Heart right ventricle (tissue), 16 donors: ENCODE results near the gene SLC26A8. TPM values are rescaled to one million over a fixed set of nuclear protein-coding genes. Genes with fewer than 3 reads are reported as not detected.
A peak's percentile ranks its signal among the peaks of the same experiment; 100 is the strongest.

Experiments
- ATAC-seq, 8 donors: fragments of 200-7000 bp; cut with Tn5 transposase; one replicate each; pipeline ENCODE4 v1.9.1; 2020; ENCODE audit warnings: mild to moderate bottlenecking in 8 of 8, moderate library complexity in 8 of 8, moderate number of reproducible peaks in 1 of 8
- DNase-seq, 2 donors: peaks; one replicate each; pipeline ENCODE4 v3.0.0-alpha.2; 2020
- H3K27ac ChIP-seq, 10 donors: fragments of 200-600 bp; sonication (generic) in 2 of 10; one replicate each; pipeline versions ENCODE4 v1.5.0 to v1.8.0; 2020 to 2022; ENCODE audit warnings: mild to moderate bottlenecking in 3 of 10
- H3K27me3 ChIP-seq, 7 donors: fragments of 200-600 bp; one replicate each; pipeline ENCODE4 v1.8.0; 2021 to 2022; ENCODE audit warnings: mild to moderate bottlenecking in 2 of 7
- H3K36me3 ChIP-seq, 9 donors: fragments of 200-600 bp; sonication (generic) in 1 of 9; one replicate each; pipeline versions ENCODE4 v1.5.0 to v1.8.0; 2020 to 2022; ENCODE audit warnings: mild to moderate bottlenecking in 2 of 9
- H3K4me1 ChIP-seq, 9 donors: fragments of 200-600 bp; sonication (generic) in 1 of 9; one replicate each; pipeline versions ENCODE4 v1.5.0 to v1.8.0; 2020 to 2022; ENCODE audit warnings: mild to moderate bottlenecking in 4 of 9
- H3K4me3 ChIP-seq, 10 donors: fragments of 200-600 bp; sonication (generic) in 2 of 10; one replicate each; pipeline versions ENCODE4 v1.5.0 to v1.8.0; 2020 to 2022; ENCODE audit warnings: mild to moderate bottlenecking in 7 of 10, moderate library complexity in 2 of 10
- H3K9me3 ChIP-seq, 11 donors: fragments of 200-600 bp in 10 of 11; sonication (generic) in 2 of 11; one replicate each; pipeline versions ENCODE4 v1.5.0 to v1.8.0; 2013 to 2022; ENCODE audit warnings: mild to moderate bottlenecking in 2 of 11, control low read depth in 1 of 11, moderate library complexity in 1 of 11
- CTCF ChIP-seq, 9 donors: fragments of 200-600 bp; sonication (generic) in 2 of 9; IDR thresholded peaks; one replicate each; pipeline versions ENCODE4 v1.5.0 to v1.8.0; 2021 to 2022; ENCODE audit warnings: antibody characterized with exemption in 9 of 9, mild to moderate bottlenecking in 5 of 9, moderate library complexity in 1 of 9
- WGBS, 2 donors: extraction: QIAGEN DNeasy Blood & Tissue Kit; methylation state at CpG; one replicate each; pipeline ENCODE4 v1.1.7; 2013; ENCODE audit warnings: inconsistent platforms in 1 of 2; 5-methylcytosine and 5-hydroxymethylcytosine counted together
- intact Hi-C, 10 donors: fragments of 100-400 bp; cut with DNase I; formaldehyde crosslinking; loops; one replicate each; pipeline versions ENCODE4 v1.11.1 to v1.14.2; 2022
- polyA plus RNA-seq, 2 donors: library from polyadenylated mRNA; stranded (reverse); fragments of 200-250 nt; gene quantifications; one replicate each; pipeline ENCODE4 v1.2.3, GENCODE V29; 2013
- total RNA-seq, 10 donors: library from RNA; stranded (reverse); fragmentation: NEBNext Ultra II Directional in 3 of 10; extraction: Animal tissue kit (Norgen Biotek cat#: 25700) in 3 of 10; gene quantifications; one replicate each; pipeline versions ENCODE4 v1.2.1 to v1.2.4, GENCODE V29; 2021 to 2023
- donor health status: Arrhythmogenic right ventricular cardiomyopathy.
- donor health status: ischemic (EF 13 %, LVEDD 7.1; RV severe dilation, severe dysfunction).
- donor health status: healthy with polysubstance abuse.
- donor health status: DM: no; HTN: yes; CAD: no.
- donor health status: DM: no; HTN: no; CAD: no.
- donor health status: ischemic (EF 25% LVEDD 6.9; RV normal size, moderate dysfunction).
- donor health status: ischemic (EF 25% LVEDD 5.7; RV mildly dilated, moderate dysfunction).
- donor health status: healthy.
- donor health status: DM: yes; HTN: yes; CAD: no.
- donor health status: Ischemic cardiomyopathy.
- donor health status: ischemic (EF 35%, LVEDD 5.7; RV mildly dilated, moderate dysfunction).
- donor health status: nonischemic (EF 11% LVEDD 7.7; RV severe dilation, severe dysfunction).
- donor health status: DM: yes; HTN: yes; CAD: no.
- donor health status: PGD.
- donor health status: ischemic (EF 29% LVEDD 5.4; RV normal size, mild dysfunction).
- donor health status: nonischemic (EF 23%, LVEDD 6.1; RV moderate dilation, normal function).

SLC26A8 gene
- total and polyA plus RNA-seq, 12 donors, result 0.03 to 0.11 (median 0.10) TPM; not detected in 6

- H3K27ac ChIP-seq, result peak overlapping the region in 1 of 10 donors; percentile 69
- H3K9me3 ChIP-seq, result no peaks in the 10 kb centered on the region
- peaks cover 0 to 25% (median 7%) of the 10 kb centered on the region in 7 donors for H3K27me3 ChIP-seq
- no peak overlapping the region for H3K4me3 ChIP-seq
- H3K36me3 ChIP-seq, result no peaks in the 10 kb centered on the region
- H3K4me1 ChIP-seq, result peaks cover 0 to 16% (median 0%) of the 10 kb centered on the region in 9 donors
- no peak for TF ChIP-seq CTCF (IDR thresholded peaks at IDR 0.05)
- ATAC-seq, result no peak
- 89 to 91% methylated on average over 11 of the region's 11 CpGs for WGBS, 2 donors
- intact Hi-C loops, result no loop called here
- DNase-seq, result no peak
Measured at GRCh38 chr6:36019167-36019566, 5.3 kb downstream of the SLC26A8 start.

GRCh38 chr6:36018339-36018738 is 6.1 kb downstream of the SLC26A8 start:
- peak overlapping the region in 1 of 10 donors; percentile 69 for H3K27ac ChIP-seq
- 66 to 89% methylated on average over 2 of the region's 2 CpGs for WGBS, 2 donors
- no peaks in the 10 kb centered on the region for H3K36me3 ChIP-seq
- H3K4me3 ChIP-seq, result no peak overlapping the region
- no peaks in the 10 kb centered on the region for H3K9me3 ChIP-seq
- H3K27me3 ChIP-seq, result peaks cover 0 to 17% (median 6%) of the 10 kb centered on the region in 7 donors
- DNase-seq, result no peak
- no peak for TF ChIP-seq CTCF (IDR thresholded peaks at IDR 0.05)
- peaks cover 0 to 14% (median 0%) of the 10 kb centered on the region in 9 donors for H3K4me1 ChIP-seq
- intact Hi-C loops, result no loop called here
- no peak for ATAC-seq

GRCh38 chr6:36015666-36016065 is 8.8 kb downstream of the SLC26A8 start:
- DNase-seq, result no peak
- H3K4me3 ChIP-seq, result no peak overlapping the region
- no peak for TF ChIP-seq CTCF (IDR thresholded peaks at IDR 0.05)
- no peak overlapping the region for H3K27ac ChIP-seq
- WGBS, 2 donors, result 78 to 81% methylated on average over 4 of the region's 4 CpGs
- H3K36me3 ChIP-seq, result no peaks in the 10 kb centered on the region
- intact Hi-C loops, result no loop called here
- H3K4me1 ChIP-seq, result peaks cover 0 to 14% (median 0%) of the 10 kb centered on the region in 9 donors
- H3K9me3 ChIP-seq, result no peaks in the 10 kb centered on the region
- peaks cover 0 to 14% (median 0%) of the 10 kb centered on the region in 7 donors for H3K27me3 ChIP-seq
- ATAC-seq, result no peak

- TF ChIP-seq CTCF (IDR thresholded peaks at IDR 0.05), result no peak
- no peaks in the 10 kb centered on the region for H3K4me1 ChIP-seq
- WGBS, 2 donors, result 54 to 57% methylated on average over 1 of the region's 1 CpG
- intact Hi-C loops, result no loop called here
- no peaks in the 10 kb centered on the region for H3K36me3 ChIP-seq
- no peak overlapping the region for H3K4me3 ChIP-seq
- DNase-seq (no peak), ATAC-seq (no peak)
- H3K27me3 ChIP-seq, result peaks cover 0 to 2% (median 0%) of the 10 kb centered on the region in 7 donors
- H3K9me3 ChIP-seq, result no peaks in the 10 kb centered on the region
- H3K27ac ChIP-seq, result no peak overlapping the region
Measured at GRCh38 chr6:36000451-36000850, 24.0 kb downstream of the SLC26A8 start.
